ENCODE measurements around the gene SCD5.

DNA sequence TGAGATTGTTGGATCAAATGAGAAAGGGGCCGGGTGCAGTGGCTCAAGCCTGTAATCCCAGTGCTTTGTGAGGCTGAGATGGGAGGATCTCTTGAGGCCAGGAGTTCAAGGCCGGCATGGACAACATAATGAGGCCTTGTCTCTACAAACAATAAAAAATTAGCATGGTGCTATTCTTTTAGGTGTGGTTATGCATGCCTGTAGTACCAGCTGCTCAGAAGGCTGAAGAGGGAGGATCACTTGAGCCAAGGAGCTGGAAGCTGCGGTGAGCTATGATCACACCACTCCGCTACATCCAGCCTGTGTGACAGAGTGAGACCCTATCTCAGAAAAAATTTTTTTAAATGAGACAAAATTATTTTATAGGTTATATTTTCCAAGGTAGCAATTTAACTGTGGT, 187.1 kb downstream of the SCD5 start:
- TF ChIP-seq CTCF (conservative IDR thresholded peaks at IDR 0.05) (no peak), ZFX (IDR thresholded peaks at IDR 0.05) (no peak)
